SK-N-SH treated with all-trans-retinoic acid at 6 μM for 48 hours (cell line): ENCODE results near the gene LUZP4.

Source experiments
- ATAC-seq: fragments of 200-7000 bp; cut with Tn5 transposase; 3 replicates; pipeline ENCODE4 v1.9.1; 2020; ENCODE audit warnings: mild to moderate bottlenecking, moderate library complexity
- ARNTL ChIP-seq: fragments of 450-650 bp; formaldehyde crosslinking; IDR thresholded peaks from 2 replicates; pipeline ENCODE4 v1.5.0; 2020; ENCODE audit warnings: low read depth, mild to moderate bottlenecking, moderate library complexity, borderline replicate concordance
- BACH2 ChIP-seq: fragments of 250-450 bp; sonication (Bioruptor Pico); IDR thresholded peaks from 2 replicates; pipeline ENCODE4 v1.9.0; 2021; ENCODE audit warnings: mild to moderate bottlenecking, borderline replicate concordance
- CREB5 ChIP-seq: fragments of 250-450 bp; sonication (Bioruptor Pico); IDR thresholded peaks from 2 replicates; pipeline ENCODE4 v1.5.1; 2020; ENCODE audit warnings: low read depth, mild to moderate bottlenecking, moderate library complexity
- CSDC2 ChIP-seq: fragments of 250-450 bp; sonication (Bioruptor Pico); IDR thresholded peaks from 2 replicates; pipeline ENCODE4 v1.5.0; 2020; ENCODE audit warnings: mild to moderate bottlenecking, moderate library complexity
- CSRNP3 ChIP-seq: fragments of 250-450 bp; sonication (Bioruptor Pico); IDR thresholded peaks from 2 replicates; pipeline ENCODE4 v1.5.1; 2021; ENCODE audit warnings: mild to moderate bottlenecking, moderate library complexity
- ESRRG ChIP-seq: fragments of 250-450 bp; sonication (Bioruptor Pico); IDR thresholded peaks from 2 replicates; pipeline ENCODE4 v1.6.1; 2021; ENCODE audit warnings: mild to moderate bottlenecking
- GLIS3 ChIP-seq: fragments of 250-450 bp; sonication (Bioruptor Pico); IDR thresholded peaks from 2 replicates; pipeline ENCODE4 v1.5.0; 2020; ENCODE audit warnings: mild to moderate bottlenecking, moderate library complexity
- ISL1 ChIP-seq: fragments of 250-450 bp; sonication (Bioruptor Pico); IDR thresholded peaks from 2 replicates; pipeline ENCODE4 v2.1.2; 2022; ENCODE audit warnings: mild to moderate bottlenecking, moderate library complexity
- OSR1 ChIP-seq: fragments of 250-450 bp; sonication (Bioruptor Pico); IDR thresholded peaks from 2 replicates; pipeline ENCODE4 v1.8.0; 2022; ENCODE audit warnings: moderate library complexity, mild to moderate bottlenecking, inconsistent platforms
- PATZ1 ChIP-seq: fragments of 250-450 bp; sonication (Bioruptor Pico); IDR thresholded peaks from 2 replicates; pipeline ENCODE4 v1.8.0; 2020; ENCODE audit warnings: mild to moderate bottlenecking, moderate library complexity, borderline replicate concordance
- POU6F1 ChIP-seq: fragments of 250-450 bp; sonication (Bioruptor Pico); IDR thresholded peaks from 2 replicates; pipeline ENCODE4 v1.8.0; 2021; ENCODE audit warnings: low read depth, mild to moderate bottlenecking, moderate library complexity, borderline replicate concordance
- PPARA ChIP-seq: fragments of 250-450 bp; sonication (Bioruptor Pico); IDR thresholded peaks from 2 replicates; pipeline ENCODE4 v1.5.0; 2020; ENCODE audit warnings: mild to moderate bottlenecking, borderline replicate concordance
- RARB ChIP-seq: fragments of 250-450 bp; sonication (Bioruptor Pico); IDR thresholded peaks from 2 replicates; pipeline ENCODE4 v1.8.0; 2021; ENCODE audit warnings: mild to moderate bottlenecking, moderate library complexity
- SNAI2 ChIP-seq: fragments of 250-450 bp; sonication (Bioruptor Pico); IDR thresholded peaks from 2 replicates; pipeline ENCODE4 v1.5.0; 2020; ENCODE audit warnings: mild to moderate bottlenecking, moderate library complexity
- TCF4 ChIP-seq: fragments of 250-450 bp; sonication (Bioruptor Pico); IDR thresholded peaks from 2 replicates; pipeline ENCODE4 v1.8.0; 2021; ENCODE audit warnings: mild to moderate bottlenecking, moderate library complexity, borderline replicate concordance
- TOX ChIP-seq: fragments of 250-450 bp; sonication (Bioruptor Pico); IDR thresholded peaks from 2 replicates; pipeline ENCODE4 v1.8.0; 2021; ENCODE audit warnings: mild to moderate bottlenecking, moderate library complexity, borderline replicate concordance
- ZC3H10 ChIP-seq: fragments of 250-450 bp; sonication (Bioruptor Pico); IDR thresholded peaks from 2 replicates; pipeline ENCODE4 v1.5.1; 2021; ENCODE audit warnings: mild to moderate bottlenecking, moderate library complexity
- ZFP3 ChIP-seq: fragments of 250-450 bp; sonication (Bioruptor Pico); IDR thresholded peaks from 2 replicates; pipeline ENCODE4 v1.5.0; 2020; ENCODE audit warnings: mild to moderate bottlenecking, moderate library complexity
- ZFP30 ChIP-seq: fragments of 450-650 bp; formaldehyde crosslinking; IDR thresholded peaks from 2 replicates; pipeline ENCODE4 v1.5.0; 2022; ENCODE audit warnings: mild to moderate bottlenecking, moderate library complexity
- ZNF565 ChIP-seq: fragments of 450-650 bp; formaldehyde crosslinking; conservative IDR thresholded peaks from 2 replicates; pipeline ENCODE4 v1.5.0; 2020; ENCODE audit warnings: low read depth, mild to moderate bottlenecking, moderate library complexity
- ZNF70 ChIP-seq: fragments of 450-650 bp; formaldehyde crosslinking; IDR thresholded peaks from 2 replicates; pipeline ENCODE4 v1.5.0; 2020; ENCODE audit warnings: mild to moderate bottlenecking, moderate library complexity
- ZNF8 ChIP-seq: fragments of 450-650 bp; formaldehyde crosslinking; IDR thresholded peaks from 2 replicates; pipeline ENCODE4 v1.5.0; 2020; ENCODE audit warnings: mild to moderate bottlenecking, moderate library complexity

LUZP4 gene

GRCh38 chrX:115289465-115289864, at the start of gene LUZP4:
LUZP4 (plus strand) TSS chrX:115289715; CDS start chrX:115289760, 45 bp downstream.
- no peak for TF ChIP-seq BACH2 (CRISPR knock-in tag)
- TF ChIP-seq CSDC2 (CRISPR knock-in tag), result no peak
- TF ChIP-seq PPARA (CRISPR knock-in tag), result no peak
- no peak for TF ChIP-seq ZNF565
- TF ChIP-seq TOX (CRISPR knock-in tag), result no peak
- no peak for TF ChIP-seq ZFP30 (CRISPR knock-in tag)
- no peak for TF ChIP-seq GLIS3
- no peak for TF ChIP-seq ZNF8 (CRISPR knock-in tag)
- no peak for ATAC-seq

GRCh38 chrX:115251458-115252233, 37.9 kb upstream of the LUZP4 start:
- no peak for TF ChIP-seq ARNTL (CRISPR knock-in tag)
- no peak for TF ChIP-seq ZFP30 (CRISPR knock-in tag)
- TF ChIP-seq TCF4, result no peak
- no peak for TF ChIP-seq TOX (CRISPR knock-in tag)
- no peak for TF ChIP-seq POU6F1 (CRISPR knock-in tag)
- no peak for TF ChIP-seq GLIS3
- TF ChIP-seq SNAI2 (CRISPR knock-in tag), result no peak
- TF ChIP-seq ESRRG (CRISPR knock-in tag), result no peak
- no peak for TF ChIP-seq ZNF70 (CRISPR knock-in tag)
- ATAC-seq, result no peak

GRCh38 chrX:115255003-115255402, 34.5 kb upstream of the LUZP4 start:
- no peak for ATAC-seq
- TF ChIP-seq ISL1 (no peak), BACH2 (CRISPR knock-in tag) (no peak), TCF4 (no peak), GLIS3 (no peak), OSR1 (CRISPR knock-in tag) (no peak), ARNTL (CRISPR knock-in tag) (no peak), ZNF565 (no peak), ZC3H10 (no peak), ZNF70 (CRISPR knock-in tag) (no peak), CSRNP3 (no peak), POU6F1 (CRISPR knock-in tag) (no peak)

GRCh38 chrX:115257711-115258110, 31.8 kb upstream of the LUZP4 start:
- TF ChIP-seq ZNF8 (CRISPR knock-in tag), result no peak
- no peak for TF ChIP-seq GLIS3
- no peak for TF ChIP-seq BACH2 (CRISPR knock-in tag)
- no peak for TF ChIP-seq ESRRG (CRISPR knock-in tag)
- TF ChIP-seq RARB, result no peak
- no peak for TF ChIP-seq ZFP3 (CRISPR knock-in tag)
- no peak for TF ChIP-seq ZNF70 (CRISPR knock-in tag)
- TF ChIP-seq TOX (CRISPR knock-in tag), result no peak
- TF ChIP-seq CSRNP3, result no peak
- no peak for TF ChIP-seq TCF4
- no peak for TF ChIP-seq ZNF565
- no peak for TF ChIP-seq PPARA (CRISPR knock-in tag)
- no peak for TF ChIP-seq PATZ1 (CRISPR knock-in tag)
- TF ChIP-seq POU6F1 (CRISPR knock-in tag), result no peak
- TF ChIP-seq ARNTL (CRISPR knock-in tag), result no peak
- no peak for TF ChIP-seq CREB5 (CRISPR knock-in tag)
- TF ChIP-seq CSDC2 (CRISPR knock-in tag), result no peak
- no peak for TF ChIP-seq ZFP30 (CRISPR knock-in tag)
- TF ChIP-seq ISL1, result no peak
- ATAC-seq, result no peak
